Coronary artery (tissue), 2 donors: Measurements from ENCODE around the gene ESF1.

ENCODE experiments used
- DNase-seq: peaks from one replicate; pipeline ENCODE4 v3.0.0-alpha.2; 2017; ENCODE audit warnings: low spot score
- H3K27ac ChIP-seq, 2 donors: fragments of 200-600 bp; sonication (generic); one replicate each; pipeline ENCODE4 v1.5.1; 2016 to 2019
- H3K4me3 ChIP-seq: fragments of 200-600 bp; sonication (generic); 2 replicates; pipeline ENCODE4 v1.5.1; 2016; ENCODE audit warnings: mild to moderate bottlenecking, moderate library complexity
- CTCF ChIP-seq: fragments of 200-600 bp; sonication (generic); IDR thresholded peaks from one replicate; pipeline ENCODE4 v1.5.1; 2019; ENCODE audit warnings: antibody characterized with exemption

ESF1 gene

GRCh38 chr20:13681248-13682125 is 103.2 kb downstream of the ESF1 start:
- TF ChIP-seq CTCF, result no peak
- no peak for DNase-seq
- Histone ChIP-seq H3K27ac (no peak overlapping the region), H3K4me3 (no peak overlapping the region)

- TF ChIP-seq CTCF, result no peak
- Histone ChIP-seq H3K27ac (no peak overlapping the region), H3K4me3 (no peak overlapping the region)
- no peak for DNase-seq
These were observed 105.8 kb downstream of the ESF1 start for GRCh38 chr20:13678944-13679343.

- DNase-seq, result no peak
- Histone ChIP-seq H3K4me3 (no peak overlapping the region), H3K27ac (no peak overlapping the region)
- TF ChIP-seq CTCF, result no peak
These were observed 107.5 kb downstream of the ESF1 start for GRCh38 chr20:13677241-13677640.

GRCh38 chr20:13676682-13677081 is 108.0 kb downstream of the ESF1 start:
- Histone ChIP-seq H3K27ac (no peak overlapping the region), H3K4me3 (no peak overlapping the region)
- DNase-seq, result no peak
- TF ChIP-seq CTCF, result no peak

GRCh38 chr20:13672690-13673089 is 112.0 kb downstream of the ESF1 start:
- DNase-seq, result no peak
- Histone ChIP-seq H3K27ac (peak overlapping the region; percentile 46 to 62), H3K4me3 (no peak overlapping the region)
- no peak for TF ChIP-seq CTCF

- no peak for TF ChIP-seq CTCF
- no peak for DNase-seq
- Histone ChIP-seq H3K4me3 (no peak overlapping the region), H3K27ac (peak overlapping the region; percentile 46 to 62)
These were observed 112.8 kb downstream of the ESF1 start for GRCh38 chr20:13671916-13672378.

- Histone ChIP-seq H3K4me3 (no peak overlapping the region), H3K27ac (peak overlapping the region; percentile 46 to 62)
- no peak for TF ChIP-seq CTCF
- no peak for DNase-seq
These were observed 113.2 kb downstream of the ESF1 start for GRCh38 chr20:13671512-13671911.
